Stimulated activated CD8-positive, alpha-beta memory T cell treated with anti-CD3 and anti-CD28 coated beads, Interleukin-12 subunit alpha, Interleukin-12 subunit beta, amount 100 ng/mL, for 1 hour (primary cell): ENCODE results near the gene MACF1.

Experiments
- DNase-seq: peaks from one replicate; pipeline ENCODE4 v3.0.0-alpha.2; 2020; ENCODE audit warnings: low read depth

Gene MACF1

GRCh38 chr1:39394059-39394458 is 189.6 kb downstream of the MACF1 start:
- DNase-seq, result no peak

GRCh38 chr1:39394598-39394997 is 190.1 kb downstream of the MACF1 start:
- DNase-seq, result no peak

- no peak for DNase-seq
Observed at GRCh38 chr1:39395357-39395831, 190.9 kb downstream of the MACF1 start.

- no peak for DNase-seq
Observed at GRCh38 chr1:39396671-39397070, 192.2 kb downstream of the MACF1 start.

- DNase-seq, result no peak
Observed at GRCh38 chr1:39397487-39397886, 193.0 kb downstream of the MACF1 start.

GRCh38 chr1:39398278-39399021 is 194.0 kb downstream of the MACF1 start:
- no peak for DNase-seq

GRCh38 chr1:39401106-39401505 is 196.6 kb downstream of the MACF1 start:
- no peak for DNase-seq

- no peak for DNase-seq
Observed at GRCh38 chr1:39404876-39405275, 200.4 kb downstream of the MACF1 start.

GRCh38 chr1:39405358-39405757 is 200.9 kb downstream of the MACF1 start:
- DNase-seq, result no peak

GRCh38 chr1:39406533-39407450 is 202.3 kb downstream of the MACF1 start:
- DNase-seq, result no peak

GRCh38 chr1:39407510-39407895 is 203.0 kb downstream of the MACF1 start:
- no peak for DNase-seq

GRCh38 chr1:39407896-39408640 is 203.6 kb downstream of the MACF1 start:
- no peak for DNase-seq

GRCh38 chr1:39408641-39409054 is 204.2 kb downstream of the MACF1 start:
- peak; percentile 69 for DNase-seq

GRCh38 chr1:39409055-39409816 is 204.7 kb downstream of the MACF1 start:
- no peak for DNase-seq

GRCh38 chr1:39410915-39411436 is 206.5 kb downstream of the MACF1 start:
- peak; percentile 32 for DNase-seq

GRCh38 chr1:39411526-39412478 is 207.3 kb downstream of the MACF1 start:
- no peak for DNase-seq

GRCh38 chr1:39412892-39413291 is 208.4 kb downstream of the MACF1 start:
- DNase-seq, result no peak

GRCh38 chr1:39413902-39414528 is 209.5 kb downstream of the MACF1 start:
- no peak for DNase-seq

- DNase-seq, result no peak
Observed at GRCh38 chr1:39415553-39415952, 211.1 kb downstream of the MACF1 start.

GRCh38 chr1:39416609-39417008 is 212.1 kb downstream of the MACF1 start:
- no peak for DNase-seq
